ENCODE measurements around the gene CPNE8. TPM values are rescaled to one million over a fixed set of nuclear protein-coding genes. Genes with fewer than 3 reads are reported as not detected.

Gene CPNE8
- polyA plus RNA-seq, 1 donor from 2014 or later: 1.9 TPM

DNA sequence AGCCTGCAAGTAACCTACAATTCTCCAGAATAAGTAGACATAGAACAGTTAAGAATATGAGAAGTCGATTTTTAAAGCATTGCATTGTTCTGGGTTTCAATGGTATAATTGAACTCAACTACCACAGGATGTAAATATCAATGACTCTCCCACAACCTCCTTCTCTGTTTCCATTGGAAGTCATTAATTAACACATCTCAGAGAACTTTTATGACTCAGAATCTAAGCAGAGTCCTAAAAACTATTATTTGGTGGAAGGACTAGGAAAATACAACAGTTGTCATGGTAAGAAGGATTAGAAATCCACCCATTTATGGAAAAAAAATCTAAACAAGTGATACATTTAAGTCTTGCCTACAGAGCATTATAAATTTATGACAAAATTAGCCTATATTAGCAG, 21.1 kb upstream of the CPNE8 start:
- no peaks in the 10 kb centered on the region for H3K9me3 ChIP-seq (ENCODE audit: low read length)
- no peaks in the 10 kb centered on the region for H3F3A ChIP-seq (ENCODE audit: insufficient read depth, low read length, poor library complexity, severe bottlenecking)
- no peak overlapping the region for H2AFZ ChIP-seq (ENCODE audit: low read depth, low read length)
- no peak for TF ChIP-seq EP300 (conservative IDR thresholded peaks at IDR 0.05; ENCODE audit: poor library complexity, severe bottlenecking)
- TF ChIP-seq, protein P1, sequence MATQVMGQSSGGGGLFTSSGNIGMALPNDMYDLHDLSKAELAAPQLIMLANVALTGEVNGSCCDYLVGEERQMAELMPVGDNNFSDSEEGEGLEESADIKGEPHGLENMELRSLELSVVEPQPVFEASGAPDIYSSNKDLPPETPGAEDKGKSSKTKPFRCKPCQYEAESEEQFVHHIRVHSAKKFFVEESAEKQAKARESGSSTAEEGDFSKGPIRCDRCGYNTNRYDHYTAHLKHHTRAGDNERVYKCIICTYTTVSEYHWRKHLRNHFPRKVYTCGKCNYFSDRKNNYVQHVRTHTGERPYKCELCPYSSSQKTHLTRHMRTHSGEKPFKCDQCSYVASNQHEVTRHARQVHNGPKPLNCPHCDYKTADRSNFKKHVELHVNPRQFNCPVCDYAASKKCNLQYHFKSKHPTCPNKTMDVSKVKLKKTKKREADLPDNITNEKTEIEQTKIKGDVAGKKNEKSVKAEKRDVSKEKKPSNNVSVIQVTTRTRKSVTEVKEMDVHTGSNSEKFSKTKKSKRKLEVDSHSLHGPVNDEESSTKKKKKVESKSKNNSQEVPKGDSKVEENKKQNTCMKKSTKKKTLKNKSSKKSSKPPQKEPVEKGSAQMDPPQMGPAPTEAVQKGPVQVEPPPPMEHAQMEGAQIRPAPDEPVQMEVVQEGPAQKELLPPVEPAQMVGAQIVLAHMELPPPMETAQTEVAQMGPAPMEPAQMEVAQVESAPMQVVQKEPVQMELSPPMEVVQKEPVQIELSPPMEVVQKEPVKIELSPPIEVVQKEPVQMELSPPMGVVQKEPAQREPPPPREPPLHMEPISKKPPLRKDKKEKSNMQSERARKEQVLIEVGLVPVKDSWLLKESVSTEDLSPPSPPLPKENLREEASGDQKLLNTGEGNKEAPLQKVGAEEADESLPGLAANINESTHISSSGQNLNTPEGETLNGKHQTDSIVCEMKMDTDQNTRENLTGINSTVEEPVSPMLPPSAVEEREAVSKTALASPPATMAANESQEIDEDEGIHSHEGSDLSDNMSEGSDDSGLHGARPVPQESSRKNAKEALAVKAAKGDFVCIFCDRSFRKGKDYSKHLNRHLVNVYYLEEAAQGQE (IDR thresholded peaks at IDR 0.05; ENCODE audit: borderline replicate concordance): no peak
- TF ChIP-seq POLR2AphosphoS5 (IDR thresholded peaks at IDR 0.05): no peak
- no peak for TF ChIP-seq TAF1 (IDR thresholded peaks at IDR 0.05; ENCODE audit: low read depth)
- no peak for TF ChIP-seq MXI1 (conservative IDR thresholded peaks at IDR 0.05; ENCODE audit: poor library complexity, severe bottlenecking)
- TF ChIP-seq, protein P2, sequence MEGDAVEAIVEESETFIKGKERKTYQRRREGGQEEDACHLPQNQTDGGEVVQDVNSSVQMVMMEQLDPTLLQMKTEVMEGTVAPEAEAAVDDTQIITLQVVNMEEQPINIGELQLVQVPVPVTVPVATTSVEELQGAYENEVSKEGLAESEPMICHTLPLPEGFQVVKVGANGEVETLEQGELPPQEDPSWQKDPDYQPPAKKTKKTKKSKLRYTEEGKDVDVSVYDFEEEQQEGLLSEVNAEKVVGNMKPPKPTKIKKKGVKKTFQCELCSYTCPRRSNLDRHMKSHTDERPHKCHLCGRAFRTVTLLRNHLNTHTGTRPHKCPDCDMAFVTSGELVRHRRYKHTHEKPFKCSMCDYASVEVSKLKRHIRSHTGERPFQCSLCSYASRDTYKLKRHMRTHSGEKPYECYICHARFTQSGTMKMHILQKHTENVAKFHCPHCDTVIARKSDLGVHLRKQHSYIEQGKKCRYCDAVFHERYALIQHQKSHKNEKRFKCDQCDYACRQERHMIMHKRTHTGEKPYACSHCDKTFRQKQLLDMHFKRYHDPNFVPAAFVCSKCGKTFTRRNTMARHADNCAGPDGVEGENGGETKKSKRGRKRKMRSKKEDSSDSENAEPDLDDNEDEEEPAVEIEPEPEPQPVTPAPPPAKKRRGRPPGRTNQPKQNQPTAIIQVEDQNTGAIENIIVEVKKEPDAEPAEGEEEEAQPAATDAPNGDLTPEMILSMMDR (IDR thresholded peaks at IDR 0.05; ENCODE audit: poor library complexity, severe bottlenecking): no peak
- no peak for TF ChIP-seq SMC3 (conservative IDR thresholded peaks at IDR 0.05; ENCODE audit: poor library complexity)
- TF ChIP-seq RAD21 (conservative IDR thresholded peaks at IDR 0.05): no peak
- no peak for TF ChIP-seq EZH2 (IDR thresholded peaks at IDR 0.05; ENCODE audit: borderline replicate concordance, insufficient read depth, low read length, poor library complexity, severe bottlenecking)
- H3K79me2 ChIP-seq (replicated peaks; ENCODE audit: insufficient read depth, low read length): no peaks in the 10 kb centered on the region
- H3K36me3 ChIP-seq (ENCODE audit: insufficient read depth, low read length): no peaks in the 10 kb centered on the region
- H3K27me3 ChIP-seq (ENCODE audit: insufficient read depth, low read depth, low read length): no peaks in the 10 kb centered on the region
- H3K27ac ChIP-seq (ENCODE audit: low read length): no peak overlapping the region
- no peak overlapping the region for H3K4me3 ChIP-seq (ENCODE audit: low read length)
- H3K9ac ChIP-seq (ENCODE audit: low read length): no peak overlapping the region
- no peaks in the 10 kb centered on the region for H4K20me1 ChIP-seq (ENCODE audit: insufficient read depth)
- no peaks in the 10 kb centered on the region for H3K9me2 ChIP-seq (ENCODE audit: insufficient read depth, low read length)
- H3K4me2 ChIP-seq (ENCODE audit: low read length): no peak overlapping the region

DNA sequence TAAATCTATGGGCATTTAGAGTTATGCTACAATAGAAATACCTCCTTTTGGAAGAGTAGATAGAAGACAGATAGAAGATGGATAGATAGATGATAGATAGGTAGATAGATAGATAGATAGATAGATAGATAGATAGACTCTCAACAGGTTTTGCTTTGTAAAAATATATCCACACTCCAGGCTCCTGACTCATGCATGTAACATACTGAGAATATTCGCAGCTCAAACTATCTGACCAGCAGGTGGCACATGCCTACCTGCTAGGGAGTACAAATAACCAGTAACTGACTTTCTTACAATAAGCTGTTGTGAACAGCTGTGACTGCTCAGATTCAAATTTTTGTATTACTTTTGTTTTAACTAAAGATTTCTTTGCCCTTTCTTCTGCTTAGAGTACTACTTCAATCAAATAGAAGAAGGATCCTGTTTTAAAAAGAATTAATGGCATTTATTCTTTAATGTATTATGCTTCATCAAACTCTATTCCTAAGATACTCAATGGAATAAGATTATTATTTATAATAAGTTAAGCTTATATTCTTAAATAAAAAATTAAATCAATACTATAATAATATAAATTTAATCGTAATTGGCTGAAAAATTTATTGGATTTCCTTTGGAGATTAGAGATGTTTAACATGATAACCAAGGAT, 15.8 kb upstream of the CPNE8 start:
- Histone ChIP-seq H3K27me3 (ENCODE audit: insufficient read depth, low read depth, low read length) (no peaks in the 10 kb centered on the region), H3K4me2 (ENCODE audit: low read length) (no peak overlapping the region), H3K79me2 (replicated peaks; ENCODE audit: insufficient read depth, low read length) (no peaks in the 10 kb centered on the region), H4K20me1 (ENCODE audit: insufficient read depth) (no peaks in the 10 kb centered on the region), H3K9me3 (ENCODE audit: low read length) (no peaks in the 10 kb centered on the region), H3K4me3 (ENCODE audit: low read length) (no peak overlapping the region), H3K36me3 (ENCODE audit: insufficient read depth, low read length) (no peaks in the 10 kb centered on the region), H2AFZ (ENCODE audit: low read depth, low read length) (no peak overlapping the region), H3K9ac (ENCODE audit: low read length) (no peak overlapping the region), H3K27ac (ENCODE audit: low read length) (no peak overlapping the region), H3F3A (ENCODE audit: insufficient read depth, low read length, poor library complexity, severe bottlenecking) (no peaks in the 10 kb centered on the region), H3K9me2 (ENCODE audit: insufficient read depth, low read length) (no peaks in the 10 kb centered on the region)
- TF ChIP-seq TAF1 (IDR thresholded peaks at IDR 0.05; ENCODE audit: low read depth) (no peak), SMC3 (conservative IDR thresholded peaks at IDR 0.05; ENCODE audit: poor library complexity) (peak; percentile 84), RAD21 (conservative IDR thresholded peaks at IDR 0.05) (peak; percentile 77)
- TF ChIP-seq, protein P2 (IDR thresholded peaks at IDR 0.05; ENCODE audit: poor library complexity, severe bottlenecking): peak; percentile 77

Data from neural cell (in vitro differentiated cells).